ENCODE data around the gene CNN2.

Gene CNN2

GRCh38 chr19:1049800-1050199, 23.4 kb downstream of the CNN2 start:
- H3K4me3 ChIP-seq (ENCODE audit: low read length), result no peak overlapping the region
- TF ChIP-seq, protein P1, sequence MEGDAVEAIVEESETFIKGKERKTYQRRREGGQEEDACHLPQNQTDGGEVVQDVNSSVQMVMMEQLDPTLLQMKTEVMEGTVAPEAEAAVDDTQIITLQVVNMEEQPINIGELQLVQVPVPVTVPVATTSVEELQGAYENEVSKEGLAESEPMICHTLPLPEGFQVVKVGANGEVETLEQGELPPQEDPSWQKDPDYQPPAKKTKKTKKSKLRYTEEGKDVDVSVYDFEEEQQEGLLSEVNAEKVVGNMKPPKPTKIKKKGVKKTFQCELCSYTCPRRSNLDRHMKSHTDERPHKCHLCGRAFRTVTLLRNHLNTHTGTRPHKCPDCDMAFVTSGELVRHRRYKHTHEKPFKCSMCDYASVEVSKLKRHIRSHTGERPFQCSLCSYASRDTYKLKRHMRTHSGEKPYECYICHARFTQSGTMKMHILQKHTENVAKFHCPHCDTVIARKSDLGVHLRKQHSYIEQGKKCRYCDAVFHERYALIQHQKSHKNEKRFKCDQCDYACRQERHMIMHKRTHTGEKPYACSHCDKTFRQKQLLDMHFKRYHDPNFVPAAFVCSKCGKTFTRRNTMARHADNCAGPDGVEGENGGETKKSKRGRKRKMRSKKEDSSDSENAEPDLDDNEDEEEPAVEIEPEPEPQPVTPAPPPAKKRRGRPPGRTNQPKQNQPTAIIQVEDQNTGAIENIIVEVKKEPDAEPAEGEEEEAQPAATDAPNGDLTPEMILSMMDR (conservative IDR thresholded peaks at IDR 0.05; ENCODE audit: low read depth, low read length), result no peak
- DNase-seq (ENCODE audit: low read depth), result no peak

- TF ChIP-seq, protein P1 (conservative IDR thresholded peaks at IDR 0.05; ENCODE audit: low read depth, low read length), result no peak
- no peak overlapping the region for H3K4me3 ChIP-seq (ENCODE audit: low read length)
- DNase-seq (ENCODE audit: low read depth), result no peak
Measured at GRCh38 chr19:1050989-1051788, 24.8 kb downstream of the CNN2 start.

GRCh38 chr19:1051791-1052190, 25.4 kb downstream of the CNN2 start:
- DNase-seq (ENCODE audit: low read depth), result no peak
- TF ChIP-seq, protein P1 (conservative IDR thresholded peaks at IDR 0.05; ENCODE audit: low read depth, low read length), result no peak
- H3K4me3 ChIP-seq (ENCODE audit: low read length), result no peak overlapping the region

- no peak for DNase-seq (ENCODE audit: low read depth)
- TF ChIP-seq, protein P1 (conservative IDR thresholded peaks at IDR 0.05; ENCODE audit: low read depth, low read length), result no peak
- no peak overlapping the region for H3K4me3 ChIP-seq (ENCODE audit: low read length)
Measured at GRCh38 chr19:1052349-1052975, 26.1 kb downstream of the CNN2 start.

- no peak overlapping the region for H3K4me3 ChIP-seq (ENCODE audit: low read length)
- DNase-seq (ENCODE audit: low read depth), result no peak
- TF ChIP-seq, protein P1 (conservative IDR thresholded peaks at IDR 0.05; ENCODE audit: low read depth, low read length), result no peak
Measured at GRCh38 chr19:1053176-1054101, 27.0 kb downstream of the CNN2 start.

DNA sequence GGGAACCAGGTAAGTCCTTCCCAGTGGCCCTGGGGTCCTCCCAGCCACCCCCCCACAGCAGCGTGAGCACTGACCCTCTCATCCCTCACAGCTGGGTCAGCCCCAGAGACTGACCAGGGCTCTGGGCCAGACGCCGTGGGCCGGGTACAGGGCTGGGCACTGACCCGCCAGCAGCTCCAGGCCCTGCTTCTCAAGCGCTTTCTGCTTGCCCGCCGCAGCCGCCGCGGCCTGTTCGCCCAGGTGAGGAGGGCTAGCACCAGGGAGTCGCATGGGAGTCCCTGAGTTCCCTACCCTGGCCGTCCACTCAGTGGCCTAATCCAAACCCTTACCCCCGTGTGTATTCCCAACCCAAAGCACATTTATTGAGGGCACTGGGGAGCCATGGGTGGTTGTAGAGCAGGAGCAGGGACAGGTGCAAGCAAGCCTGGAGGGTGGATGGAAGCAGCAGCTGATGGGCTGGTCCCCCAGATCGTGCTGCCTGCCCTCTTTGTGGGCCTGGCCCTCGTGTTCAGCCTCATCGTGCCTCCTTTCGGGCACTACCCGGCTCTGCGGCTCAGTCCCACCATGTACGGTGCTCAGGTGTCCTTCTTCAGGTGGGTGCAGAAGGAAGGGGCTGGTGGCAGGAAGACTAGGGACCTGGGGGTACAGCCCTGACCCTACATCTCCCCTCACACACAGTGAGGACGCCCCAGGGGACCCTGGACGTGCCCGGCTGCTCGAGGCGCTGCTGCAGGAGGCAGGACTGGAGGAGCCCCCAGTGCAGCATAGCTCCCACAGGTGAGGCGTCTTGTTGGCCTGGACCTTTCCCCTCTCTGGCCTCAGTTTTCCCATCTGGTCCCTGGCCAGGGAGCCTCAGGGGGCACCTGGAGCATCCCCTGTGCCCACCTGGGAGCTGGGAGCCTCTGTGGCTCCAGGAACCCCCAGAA, 28.0 kb downstream of the CNN2 start:
- TF ChIP-seq, protein P1 (conservative IDR thresholded peaks at IDR 0.05; ENCODE audit: low read depth, low read length), result no peak
- DNase-seq (ENCODE audit: low read depth), result no peak
- H3K4me3 ChIP-seq (ENCODE audit: low read length), result no peak overlapping the region

All from retinal pigment epithelial cell (primary cell).